VCaP (cell line): Measurements from ENCODE around the gene VPS13A.
"Not testable (repeated sequence)": the region's sequence is repeated elsewhere in the genome, so short reads cannot be mapped to it uniquely, and the experiment has no call there.

Experiments
- H3K27ac ChIP-seq: fragments of 450-650 bp; 2 replicates; pipeline ENCODE4 v1.5.1; 2017
- CTCF ChIP-seq: fragments of 450-650 bp; conservative IDR thresholded peaks from 2 replicates; pipeline ENCODE4 v1.5.1; 2017; ENCODE audit warnings: mild to moderate bottlenecking, moderate library complexity

Gene VPS13A

GRCh38 chr9:77224746-77225312, 47.5 kb downstream of the VPS13A start:
- no peak for TF ChIP-seq CTCF
- no peak overlapping the region for H3K27ac ChIP-seq

- TF ChIP-seq CTCF = no peak
- H3K27ac ChIP-seq = no peak overlapping the region
Observed at GRCh38 chr9:77236693-77237092, 59.4 kb downstream of the VPS13A start.

- no peak overlapping the region for H3K27ac ChIP-seq
Observed at GRCh38 chr9:77237896-77238295, 60.6 kb downstream of the VPS13A start.

GRCh38 chr9:77251050-77251449, 73.7 kb downstream of the VPS13A start:
- no peak for TF ChIP-seq CTCF
- H3K27ac ChIP-seq = no peak overlapping the region

More at GRCh38 chr9:77237896-77238295, 60.6 kb downstream of the VPS13A start:
- TF ChIP-seq CTCF = no peak

GRCh38 chr9:77257275-77257674, 79.9 kb downstream of the VPS13A start:
- no peak for TF ChIP-seq CTCF
- no peak overlapping the region for H3K27ac ChIP-seq

- H3K27ac ChIP-seq = no peak overlapping the region
- no peak for TF ChIP-seq CTCF
Observed at GRCh38 chr9:77261605-77262004, 84.3 kb downstream of the VPS13A start.

GRCh38 chr9:77267762-77268161, 90.4 kb downstream of the VPS13A start:
- H3K27ac ChIP-seq = not testable (repeated sequence)

- H3K27ac ChIP-seq = no peak overlapping the region
- no peak for TF ChIP-seq CTCF
Observed at GRCh38 chr9:77271023-77271690, 93.8 kb downstream of the VPS13A start.
